IMR-90 (cell line): ENCODE data around the gene SLAMF7.

Source experiments
- CTCF ChIP-seq: conservative IDR thresholded peaks from 2 replicates; pipeline ENCODE4 v1.5.1; 2012; ENCODE audit warnings: mild to moderate bottlenecking, low read depth, low read length, improper control_type of control experiment
- FOS ChIP-seq: fragments of 150-350 bp; IDR thresholded peaks from 2 replicates; pipeline ENCODE4 v1.6.1; 2016; ENCODE audit warnings: low read depth, low read length
- MXI1 ChIP-seq: IDR thresholded peaks from 2 replicates; pipeline ENCODE4 v1.6.1; 2012; ENCODE audit warnings: low read depth, mild to moderate bottlenecking, low read length, moderate library complexity, borderline replicate concordance

GRCh38 chr1:160726114-160726497 is 12.9 kb upstream of the SLAMF7 start:
- no peak for TF ChIP-seq CTCF
- no peak for TF ChIP-seq FOS
- no peak for TF ChIP-seq MXI1
